Activated CD8-positive, alpha-beta T cell treated with anti-CD3 and anti-CD28 coated beads for 36 hours (primary cell): ENCODE measurements around the gene DDX10. TPM values are rescaled to one million over a fixed set of nuclear protein-coding genes. Genes with fewer than 3 reads are reported as not detected.

Source experiments
- ATAC-seq: fragments of 200-7000 bp; cut with Tn5 transposase; one replicate; pipeline ENCODE4 v1.10.0; 2021; ENCODE audit warnings: mild to moderate bottlenecking, moderate library complexity
- CTCF ChIA-PET: fragments of 350-600 bp; sonication (Branson Sonifier 250); formaldehyde crosslinking; loops from one replicate; lab custom pipeline; 2021; ENCODE audit warnings: antibody characterized with exemption; lab: Charles Lee
- POLR2A ChIA-PET: fragments of 350-600 bp; sonication (Branson Sonifier 250); formaldehyde crosslinking; loops from one replicate; lab custom pipeline; 2021; ENCODE audit warnings: antibody characterized with exemption; lab: Charles Lee
- DNase-seq: peaks from one replicate; pipeline ENCODE4 v3.0.0-alpha.2; 2020
- H3K27ac Mint-ChIP-seq: one replicate; pipeline ENCODE4 v1.8.0; 2021; ENCODE audit warnings: mild to moderate bottlenecking, mixed read lengths
- H3K27me3 Mint-ChIP-seq: one replicate; pipeline ENCODE4 v1.8.0; 2021; ENCODE audit warnings: mixed read lengths
- H3K36me3 Mint-ChIP-seq: one replicate; pipeline ENCODE4 v1.8.0; 2021; ENCODE audit warnings: low read depth, mixed read lengths
- H3K4me1 Mint-ChIP-seq: one replicate; pipeline ENCODE4 v1.8.0; 2021; ENCODE audit warnings: low read depth, mixed read lengths
- H3K4me3 Mint-ChIP-seq: one replicate; pipeline ENCODE4 v1.8.0; 2021; ENCODE audit warnings: mild to moderate bottlenecking, moderate library complexity, mixed read lengths
- H3K9me3 Mint-ChIP-seq: one replicate; pipeline ENCODE4 v1.8.0; 2021; ENCODE audit warnings: mixed read lengths
- CTCF ChIP-seq: fragments of 200-600 bp; IDR thresholded peaks from one replicate; pipeline ENCODE4 v1.8.0; 2022; ENCODE audit warnings: antibody characterized with exemption, mild to moderate bottlenecking
- intact Hi-C: fragments of 100-400 bp; cut with micrococcal nuclease; formaldehyde crosslinking; loops from one replicate; pipeline ENCODE4 v1.10.0; 2022
- total RNA-seq, 2 experiments: library from RNA; stranded (reverse); gene quantifications; one replicate each; pipeline ENCODE4 v1.2.3, GENCODE V29; 2021

Gene DDX10
- total RNA-seq, 2 experiments from 2014 or later: 45.4 to 46.3 TPM

GRCh38 chr11:108780119-108780518 lies 115.2 kb downstream of the DDX10 start:
- DNase-seq (no peak), ATAC-seq (no peak)
- Mint-ChIP-seq H3K9me3 (peaks cover 11% of the 10 kb centered on the region), H3K27ac (no peak overlapping the region), H3K27me3 (no peaks in the 10 kb centered on the region), H3K4me3 (no peak overlapping the region), H3K36me3 (peaks cover 30% of the 10 kb centered on the region), H3K4me1 (peaks cover 12% of the 10 kb centered on the region)
- intact Hi-C loops: no loop called here
- no peak for TF ChIP-seq CTCF
- POLR2A ChIA-PET: no interaction called here
- CTCF ChIA-PET: no interaction called here

GRCh38 chr11:108781946-108782345 lies 117.1 kb downstream of the DDX10 start:
- DNase-seq (no peak), ATAC-seq (no peak)
- Mint-ChIP-seq H3K36me3 (peaks cover 25% of the 10 kb centered on the region), H3K27me3 (no peaks in the 10 kb centered on the region), H3K4me3 (no peak overlapping the region), H3K9me3 (peaks cover 5% of the 10 kb centered on the region), H3K27ac (no peak overlapping the region), H3K4me1 (peaks cover 28% of the 10 kb centered on the region)
- intact Hi-C loops: no loop called here
- no peak for TF ChIP-seq CTCF
- ChIA-PET POLR2A (no interaction called here), CTCF (interaction anchor here (1.7 kb wide), 1 partner anchor 90 kb away, joined by 4 read pairs; no protein-coding TSS in a partner anchor)

- POLR2A ChIA-PET: no interaction called here
These were observed 121.6 kb downstream of the DDX10 start for GRCh38 chr11:108786281-108786990.

GRCh38 chr11:108787105-108787504 lies 122.2 kb downstream of the DDX10 start:
- Mint-ChIP-seq H3K36me3 (peaks cover 15% of the 10 kb centered on the region), H3K4me3 (no peak overlapping the region), H3K27me3 (no peaks in the 10 kb centered on the region), H3K27ac (no peak overlapping the region), H3K9me3 (no peaks in the 10 kb centered on the region), H3K4me1 (peaks cover 53% of the 10 kb centered on the region)
- ChIA-PET POLR2A (no interaction called here), CTCF (no interaction called here)
- no peak for ATAC-seq
- no peak for DNase-seq
- no peak for TF ChIP-seq CTCF
- intact Hi-C loops: no loop called here

More at GRCh38 chr11:108786281-108786990, 121.6 kb downstream of the DDX10 start:
- TF ChIP-seq CTCF: no peak
- Mint-ChIP-seq H3K4me3 (no peak overlapping the region), H3K4me1 (peaks cover 50% of the 10 kb centered on the region), H3K9me3 (no peaks in the 10 kb centered on the region), H3K36me3 (peaks cover 15% of the 10 kb centered on the region), H3K27me3 (no peaks in the 10 kb centered on the region), H3K27ac (no peak overlapping the region)
- ATAC-seq (no peak), DNase-seq (no peak)
- intact Hi-C loops: no loop called here
- CTCF ChIA-PET: no interaction called here

GRCh38 chr11:108788565-108789199 lies 123.8 kb downstream of the DDX10 start:
- ChIA-PET POLR2A (no interaction called here), CTCF (interaction anchor here (0.6 to 1.3 kb wide), 4 partner anchors 17 to 91 kb away, joined by 3 to 5 read pairs (median 4); no protein-coding TSS in a partner anchor)
- Mint-ChIP-seq H3K9me3 (no peaks in the 10 kb centered on the region), H3K27me3 (no peaks in the 10 kb centered on the region), H3K4me3 (no peak overlapping the region), H3K36me3 (peaks cover 12% of the 10 kb centered on the region), H3K4me1 (peaks cover 54% of the 10 kb centered on the region), H3K27ac (no peak overlapping the region)
- DNase-seq (no peak), ATAC-seq (peak; percentile 58)
- peak; percentile 24 for TF ChIP-seq CTCF
- intact Hi-C loops: no loop called here
